Activated B cell treated with CpG ODN at 0.5 μM for 24 hours (primary cell): ENCODE measurements around the gene ITPKB. TPM values are rescaled to one million over a fixed set of nuclear protein-coding genes. Genes with fewer than 3 reads are reported as not detected.
"Not testable (repeated sequence)": the region's sequence is repeated elsewhere in the genome, so short reads cannot be mapped to it uniquely, and the experiment has no call there.

Experiments
- ATAC-seq: fragments of 200-7000 bp; cut with Tn5 transposase; one replicate; pipeline ENCODE4 v1.10.0; 2021; ENCODE audit warnings: low read depth, mild to moderate bottlenecking, moderate library complexity
- CTCF ChIA-PET: fragments of 350-600 bp; sonication (Branson Sonifier 250); formaldehyde crosslinking; loops from one replicate; lab custom pipeline; 2021; ENCODE audit warnings: antibody characterized with exemption; lab: Charles Lee
- POLR2A ChIA-PET: fragments of 350-600 bp; sonication (Branson Sonifier 250); formaldehyde crosslinking; loops from one replicate; lab custom pipeline; 2021; ENCODE audit warnings: antibody characterized with exemption; lab: Charles Lee
- DNase-seq: peaks from one replicate; pipeline ENCODE4 v3.0.0; 2022
- H3K27ac Mint-ChIP-seq: one replicate; pipeline ENCODE4 v1.8.0; 2020; ENCODE audit warnings: mixed read lengths
- H3K27me3 Mint-ChIP-seq: one replicate; pipeline ENCODE4 v1.8.0; 2021; ENCODE audit warnings: mixed read lengths
- H3K36me3 Mint-ChIP-seq: one replicate; pipeline ENCODE4 v1.8.0; 2021; ENCODE audit warnings: low read depth, mixed read lengths
- H3K4me1 Mint-ChIP-seq: one replicate; pipeline ENCODE4 v1.8.0; 2021; ENCODE audit warnings: mixed read lengths
- H3K4me3 Mint-ChIP-seq: one replicate; pipeline ENCODE4 v1.8.0; 2020; ENCODE audit warnings: mild to moderate bottlenecking, mixed read lengths
- H3K9me3 Mint-ChIP-seq: one replicate; pipeline ENCODE4 v1.8.0; 2020; ENCODE audit warnings: mixed read lengths
- CTCF ChIP-seq: fragments of 200-600 bp; IDR thresholded peaks from one replicate; pipeline ENCODE4 v1.8.0; 2022; ENCODE audit warnings: antibody characterized with exemption, mild to moderate bottlenecking
- intact Hi-C: fragments of 100-400 bp; cut with micrococcal nuclease; formaldehyde crosslinking; loops from one replicate; pipeline ENCODE4 v1.15.1; 2024
- total RNA-seq: library from RNA; stranded (reverse); gene quantifications from 2 replicates; pipeline ENCODE4 v1.2.3, GENCODE V29; 2022

Gene ITPKB
- total RNA-seq, 1 donor from 2014 or later, result 97.3 TPM

- DNase-seq, result no peak
- no peak for TF ChIP-seq CTCF
- POLR2A ChIA-PET, result interaction anchor here (0.5 to 1.6 kb wide), 6 partner anchors 9 to 106 kb away, joined by 3 to 13 read pairs (median 4); partner anchors contain the start of gene ITPKB
- CTCF ChIA-PET, result interaction anchor here (1.2 kb wide), 1 partner anchor 37 kb away, joined by 5 read pairs; no protein-coding TSS in a partner anchor
- H3K4me1 Mint-ChIP-seq, result peaks cover 21% of the 10 kb centered on the region
- no peak overlapping the region for H3K4me3 Mint-ChIP-seq
- H3K27ac Mint-ChIP-seq, result peak overlapping the region; percentile 62
- peak; percentile 66 for ATAC-seq
- intact Hi-C loops, result no loop called here
- no peaks in the 10 kb centered on the region for H3K27me3 Mint-ChIP-seq
- H3K9me3 Mint-ChIP-seq, result no peaks in the 10 kb centered on the region
- no peaks in the 10 kb centered on the region for H3K36me3 Mint-ChIP-seq
Observed at GRCh38 chr1:226749467-226749866, 10.4 kb upstream of the ITPKB start.

- no peaks in the 10 kb centered on the region for H3K9me3 Mint-ChIP-seq
- intact Hi-C loops, result no loop called here
- TF ChIP-seq CTCF, result no peak
- ATAC-seq, result no peak
- H3K4me1 Mint-ChIP-seq, result peaks cover 21% of the 10 kb centered on the region
- H3K27me3 Mint-ChIP-seq, result no peaks in the 10 kb centered on the region
- H3K36me3 Mint-ChIP-seq, result no peaks in the 10 kb centered on the region
- no peak for DNase-seq
- ChIA-PET CTCF (interaction anchor here (1.2 kb wide), 1 partner anchor 36 kb away, joined by 5 read pairs; no protein-coding TSS in a partner anchor), POLR2A (interaction anchor here (1.5 to 1.6 kb wide), 2 partner anchors 8 to 51 kb away, joined by 3 to 13 read pairs; partner anchors contain the start of gene ITPKB)
- H3K4me3 Mint-ChIP-seq, result no peak overlapping the region
- H3K27ac Mint-ChIP-seq, result peak overlapping the region; percentile 37
Observed at GRCh38 chr1:226748306-226748705, 9.2 kb upstream of the ITPKB start.

- CTCF ChIA-PET, H3K4me3 Mint-ChIP-seq, H3K36me3 Mint-ChIP-seq, DNase-seq, ATAC-seq, H3K27me3 Mint-ChIP-seq, H3K9me3 Mint-ChIP-seq, intact Hi-C loops: not testable (repeated sequence)
- H3K27ac Mint-ChIP-seq, result peak overlapping the region; percentile 37
- POLR2A ChIA-PET, result interaction anchor here (1.0 kb wide), 1 partner anchor 9 kb away, joined by 3 read pairs; the partner anchor contains the start of gene ITPKB
- H3K4me1 Mint-ChIP-seq, result peaks cover 21% of the 10 kb centered on the region
Observed at GRCh38 chr1:226747519-226748263, 8.6 kb upstream of the ITPKB start.

- H3K36me3 Mint-ChIP-seq, result peaks cover 4% of the 10 kb centered on the region
- peaks cover 27% of the 10 kb centered on the region for H3K4me1 Mint-ChIP-seq
- ChIA-PET POLR2A (no interaction called here), CTCF (no interaction called here)
- no peak overlapping the region for H3K27ac Mint-ChIP-seq
- TF ChIP-seq CTCF, result no peak
- no peaks in the 10 kb centered on the region for H3K9me3 Mint-ChIP-seq
- intact Hi-C loops, result no loop called here
- no peaks in the 10 kb centered on the region for H3K27me3 Mint-ChIP-seq
- DNase-seq (no peak), ATAC-seq (no peak)
- no peak overlapping the region for H3K4me3 Mint-ChIP-seq
Observed at GRCh38 chr1:226743259-226743658, 4.2 kb upstream of the ITPKB start.

GRCh38 chr1:226741009-226741408 lies 1.9 kb upstream of the ITPKB start:
- intact Hi-C loops, result no loop called here
- Mint-ChIP-seq H3K36me3 (peaks cover 13% of the 10 kb centered on the region), H3K27me3 (no peaks in the 10 kb centered on the region), H3K27ac (peak overlapping the region; percentile 56), H3K9me3 (no peaks in the 10 kb centered on the region), H3K4me1 (peaks cover 32% of the 10 kb centered on the region), H3K4me3 (no peak overlapping the region)
- CTCF ChIA-PET, result no interaction called here
- ATAC-seq, result no peak
- no peak for TF ChIP-seq CTCF
- POLR2A ChIA-PET, result interaction anchor here (1.0 to 9.0 kb wide), 6 partner anchors 8 to 115 kb away, joined by 3 to 95 read pairs (median 10); no protein-coding TSS in a partner anchor
- no peak for DNase-seq
